C4-2B (cell line): ENCODE results near the gene KCP.

Experiments
- H3K27ac ChIP-seq: fragments of 450-650 bp; 2 replicates; pipeline ENCODE4 v1.5.1; 2017
- ZFX ChIP-seq: fragments of 450-650 bp; IDR thresholded peaks from 2 replicates; pipeline ENCODE4 v1.6.1; 2017
- TF ChIP-seq, protein P1 (sequence below): fragments of 450-650 bp; conservative IDR thresholded peaks from 2 replicates; pipeline ENCODE4 v1.5.1; 2017; ENCODE audit warnings: mild to moderate bottlenecking

Gene KCP

DNA sequence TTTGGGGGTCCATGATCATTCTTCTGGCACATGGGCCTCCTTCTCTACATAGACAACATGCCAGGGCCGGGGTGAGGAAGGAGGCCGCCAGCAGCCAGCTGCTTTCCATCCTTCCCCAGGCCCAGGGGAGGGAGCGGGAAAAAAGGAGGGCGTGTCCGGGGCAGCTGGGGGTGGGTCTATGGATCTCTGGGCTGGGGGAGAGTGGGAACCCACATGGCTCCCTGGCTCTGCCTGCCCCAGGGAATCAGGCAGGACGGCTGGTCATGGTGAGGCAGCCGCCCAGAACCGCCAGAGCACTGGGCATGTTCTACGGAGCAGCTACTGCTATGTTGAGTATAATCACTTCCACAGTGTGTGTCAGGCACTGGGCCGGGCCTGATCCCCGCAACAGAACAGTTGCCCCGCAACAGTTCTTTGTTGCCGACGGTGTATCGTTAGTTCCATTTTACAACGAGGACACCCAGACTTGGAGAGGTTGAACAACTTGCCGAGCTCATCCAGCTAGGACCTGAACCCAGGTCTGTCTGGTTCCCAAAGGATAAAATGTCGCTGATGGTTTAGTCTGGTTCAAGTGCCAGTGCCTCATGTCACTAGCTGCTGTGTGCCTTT, 20.8 kb upstream of the KCP start:
- no peak overlapping the region for H3K27ac ChIP-seq
- TF ChIP-seq ZFX, result no peak
- TF ChIP-seq, protein P1, sequence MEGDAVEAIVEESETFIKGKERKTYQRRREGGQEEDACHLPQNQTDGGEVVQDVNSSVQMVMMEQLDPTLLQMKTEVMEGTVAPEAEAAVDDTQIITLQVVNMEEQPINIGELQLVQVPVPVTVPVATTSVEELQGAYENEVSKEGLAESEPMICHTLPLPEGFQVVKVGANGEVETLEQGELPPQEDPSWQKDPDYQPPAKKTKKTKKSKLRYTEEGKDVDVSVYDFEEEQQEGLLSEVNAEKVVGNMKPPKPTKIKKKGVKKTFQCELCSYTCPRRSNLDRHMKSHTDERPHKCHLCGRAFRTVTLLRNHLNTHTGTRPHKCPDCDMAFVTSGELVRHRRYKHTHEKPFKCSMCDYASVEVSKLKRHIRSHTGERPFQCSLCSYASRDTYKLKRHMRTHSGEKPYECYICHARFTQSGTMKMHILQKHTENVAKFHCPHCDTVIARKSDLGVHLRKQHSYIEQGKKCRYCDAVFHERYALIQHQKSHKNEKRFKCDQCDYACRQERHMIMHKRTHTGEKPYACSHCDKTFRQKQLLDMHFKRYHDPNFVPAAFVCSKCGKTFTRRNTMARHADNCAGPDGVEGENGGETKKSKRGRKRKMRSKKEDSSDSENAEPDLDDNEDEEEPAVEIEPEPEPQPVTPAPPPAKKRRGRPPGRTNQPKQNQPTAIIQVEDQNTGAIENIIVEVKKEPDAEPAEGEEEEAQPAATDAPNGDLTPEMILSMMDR, result no peak

DNA sequence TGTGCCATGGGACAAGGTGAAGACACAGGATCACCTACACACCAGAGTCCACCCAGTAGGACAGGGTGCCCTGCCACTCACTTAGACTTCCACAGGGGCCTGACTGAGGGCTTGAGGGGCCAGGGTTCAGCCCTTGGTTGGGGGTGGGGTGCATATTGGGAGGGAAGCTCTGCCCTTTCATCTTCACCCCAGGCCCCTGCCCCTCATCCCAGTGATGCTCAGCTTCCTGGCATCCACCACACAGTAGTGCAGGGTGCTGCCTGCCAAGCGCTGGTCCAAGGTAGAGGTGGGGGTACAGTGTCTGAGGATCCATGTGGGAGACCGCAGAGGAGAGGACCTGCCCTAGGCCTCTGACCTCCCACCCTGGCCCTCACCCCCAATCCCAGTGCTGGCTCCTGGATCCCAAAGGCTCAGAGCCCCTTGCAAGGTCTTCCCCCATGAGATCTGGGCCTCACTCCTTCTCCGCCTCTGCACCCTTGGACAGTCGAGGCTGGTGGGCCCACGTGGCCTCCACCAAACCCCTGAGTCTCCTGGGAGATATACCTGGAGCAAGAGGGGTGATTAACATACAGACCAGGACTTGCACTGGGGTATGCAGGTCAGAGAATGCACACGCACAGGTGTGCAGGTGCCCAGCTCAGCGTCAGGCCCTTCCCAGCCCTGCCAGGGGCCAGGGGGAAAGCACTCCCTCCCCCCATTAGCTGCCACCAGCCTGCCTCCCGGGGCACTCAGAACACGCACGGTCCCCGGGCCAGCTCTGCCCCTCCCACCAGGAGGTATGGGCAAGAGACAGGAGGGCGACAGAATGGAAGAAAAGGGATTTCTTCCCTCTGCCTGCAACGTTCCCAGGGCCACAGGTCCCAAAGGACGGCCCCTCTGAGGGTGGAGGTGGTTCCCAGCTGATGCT, 18.6 kb upstream of the KCP start:
- TF ChIP-seq, protein P1, result no peak
- no peak for TF ChIP-seq ZFX
- no peak overlapping the region for H3K27ac ChIP-seq

DNA sequence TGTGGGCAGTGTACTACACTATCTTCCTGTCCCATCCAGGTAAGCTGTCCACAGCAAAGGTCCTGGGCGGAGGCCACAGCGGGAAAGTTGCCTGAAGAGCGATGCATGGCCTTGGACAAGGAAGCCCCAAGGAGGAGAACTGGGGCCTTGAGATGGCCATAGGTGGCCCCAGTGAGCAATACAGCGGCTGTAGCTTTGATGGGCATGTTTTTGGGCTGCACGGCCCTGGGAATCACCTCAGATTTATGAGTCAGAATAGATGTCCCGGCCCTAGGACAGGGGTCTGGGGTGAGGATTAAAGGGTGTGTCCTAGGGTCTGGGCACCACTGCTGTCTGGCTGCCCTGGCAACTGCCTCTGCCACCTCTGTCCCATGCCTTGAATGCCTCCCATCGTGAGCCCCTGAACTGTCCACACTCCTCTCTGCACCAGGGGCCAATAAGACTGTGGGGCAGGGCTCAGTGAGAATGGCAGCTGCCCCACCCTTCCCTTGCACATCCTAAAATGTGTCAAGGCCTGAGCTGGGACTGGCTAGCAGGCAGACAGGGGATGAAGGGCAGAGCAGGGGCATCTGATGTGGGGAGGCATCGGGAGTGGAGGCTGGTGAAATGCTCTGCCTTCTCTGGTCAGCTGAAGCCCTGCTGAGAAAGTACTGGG, 17.8 kb upstream of the KCP start:
- TF ChIP-seq, protein P1, result no peak
- no peak overlapping the region for H3K27ac ChIP-seq

DNA sequence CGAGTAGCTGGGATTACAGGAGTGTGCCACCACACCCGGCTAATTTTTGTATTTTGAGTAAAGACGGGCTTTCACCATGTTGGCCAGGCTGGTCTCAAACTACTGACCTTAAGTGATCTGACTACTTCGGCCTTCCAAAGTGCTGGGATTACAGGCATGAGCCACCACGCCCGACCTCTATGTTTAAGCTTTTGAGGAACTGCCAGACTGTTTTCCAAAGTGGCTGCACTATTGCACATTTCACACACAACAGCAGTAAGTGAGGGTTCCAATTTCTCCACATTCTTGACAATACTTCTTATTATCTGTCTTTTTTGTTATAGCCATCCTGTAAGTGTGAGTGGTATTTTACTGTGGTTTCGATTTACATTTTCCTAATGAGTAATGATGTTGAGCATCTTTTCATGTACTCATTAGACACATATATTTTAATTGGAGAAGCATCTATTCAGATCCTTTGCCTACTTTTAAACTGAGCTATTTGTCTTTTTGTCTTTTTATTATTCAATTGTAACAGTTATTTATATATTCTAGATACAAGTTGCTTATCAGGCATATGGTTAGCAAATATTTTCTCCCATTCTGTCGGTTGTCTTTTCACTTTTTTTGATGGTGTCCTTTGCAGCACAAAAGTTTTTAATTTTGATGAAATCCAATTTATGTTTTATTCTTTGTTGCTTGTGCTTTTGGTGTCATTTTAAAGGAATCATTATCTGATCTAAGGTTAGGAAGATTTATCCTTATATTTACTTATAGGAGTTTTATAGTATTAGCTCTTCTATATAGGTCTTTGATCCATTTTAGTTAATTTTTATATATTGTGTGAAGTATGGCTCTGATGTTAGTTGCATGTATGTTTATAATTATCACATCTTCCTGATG, 14.4 kb upstream of the KCP start:
- TF ChIP-seq, protein P1, result no peak
- no peak for TF ChIP-seq ZFX
- no peak overlapping the region for H3K27ac ChIP-seq

DNA sequence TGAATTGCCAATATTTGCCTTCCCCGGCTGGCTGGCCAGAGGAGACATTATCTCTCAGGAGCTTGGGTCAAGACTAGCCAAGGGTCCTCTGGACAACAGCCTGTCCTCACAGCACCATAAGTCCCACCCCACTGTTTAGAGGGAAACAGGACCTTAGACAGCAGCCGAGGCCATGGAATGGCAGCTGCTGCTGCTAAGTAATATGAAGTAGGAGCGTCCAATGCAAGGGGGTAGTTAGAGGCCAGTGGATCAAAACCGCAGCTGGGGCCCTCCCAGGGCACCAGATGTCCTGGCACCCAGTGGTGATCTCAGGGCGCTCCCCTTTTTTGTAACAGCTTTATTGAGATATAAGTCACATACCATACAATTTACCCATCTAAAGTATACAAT, 12.9 kb upstream of the KCP start:
- no peak for TF ChIP-seq ZFX
- TF ChIP-seq, protein P1, result no peak
- no peak overlapping the region for H3K27ac ChIP-seq

DNA sequence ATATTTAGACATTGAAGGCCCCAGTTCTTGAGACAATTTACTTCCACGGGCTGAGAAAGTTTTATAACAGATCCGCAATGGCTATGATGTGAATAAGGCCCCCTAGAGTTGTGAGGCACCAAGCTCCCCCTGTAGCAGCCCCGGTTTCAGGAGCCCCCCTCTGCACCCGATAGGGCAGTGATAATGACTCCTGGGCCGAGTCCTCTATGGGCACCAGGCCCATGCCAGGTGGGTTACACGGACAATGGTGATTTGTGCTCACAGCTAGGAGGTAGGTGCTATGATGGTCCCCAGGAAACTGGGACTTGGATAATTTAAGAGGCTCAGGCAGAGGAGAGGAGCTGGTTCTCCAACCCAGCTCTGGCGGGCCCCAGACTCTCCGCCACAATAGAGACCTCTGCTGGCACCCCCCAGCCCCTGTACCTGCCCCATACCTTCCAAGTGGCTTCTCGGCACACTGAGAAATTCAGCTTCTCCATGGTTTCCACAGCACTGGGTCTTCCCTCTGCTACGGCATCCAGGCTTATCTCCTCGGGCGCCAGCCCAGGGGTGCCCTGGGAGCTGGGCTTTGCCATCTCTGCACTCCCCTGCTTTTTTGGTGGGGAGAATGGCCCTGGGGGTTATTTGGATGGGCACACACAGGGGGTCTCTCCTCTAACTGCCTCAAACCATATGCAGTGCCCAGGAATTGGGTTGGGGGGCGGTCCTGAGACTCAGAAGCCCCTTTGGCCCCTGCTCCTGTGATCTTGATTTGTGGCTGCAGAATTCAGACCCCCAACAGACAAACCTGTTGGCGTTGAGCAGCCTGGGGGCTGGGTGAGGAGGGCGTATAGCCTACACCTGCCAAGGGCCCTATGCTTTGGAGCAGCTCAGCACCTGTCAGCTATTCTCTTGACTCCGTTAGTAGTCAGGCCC, 12.2 kb upstream of the KCP start:
- TF ChIP-seq, protein P1, result no peak
- TF ChIP-seq ZFX, result no peak
- no peak overlapping the region for H3K27ac ChIP-seq
